ENCODE measurements around the gene SCN4A.
"Not testable (repeated sequence)": the region's sequence is repeated elsewhere in the genome, so short reads cannot be mapped to it uniquely, and the experiment has no call there.

The SCN4A gene

GRCh38 chr17:63984651-63985386, 12.1 kb upstream of the SCN4A start:
- no peak for DNase-seq

GRCh38 chr17:63984236-63984635, 11.5 kb upstream of the SCN4A start:
- no peak for DNase-seq

DNA sequence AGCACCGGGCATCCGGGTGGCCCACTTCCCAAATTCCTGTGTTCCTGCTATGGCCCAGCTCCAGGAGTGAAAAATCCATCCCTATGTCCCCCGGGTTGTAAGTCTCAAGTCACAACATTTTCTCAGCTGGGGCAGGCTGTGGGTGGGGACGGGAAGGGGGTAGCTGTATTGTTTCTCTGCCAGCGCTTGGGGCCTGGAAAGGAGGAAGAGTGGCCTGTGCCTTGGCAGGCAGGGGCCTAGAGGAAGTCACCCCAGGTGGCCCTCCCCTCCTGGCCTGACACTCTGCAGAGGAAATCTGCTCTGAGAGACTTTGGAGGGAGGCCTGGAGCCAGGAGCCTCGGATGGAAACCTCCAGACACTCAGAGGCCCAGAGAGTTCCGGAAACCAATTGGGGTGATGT, 10.6 kb upstream of the SCN4A start:
- DNase-seq: no peak

- DNase-seq: not testable (repeated sequence)
Observed at GRCh38 chr17:63982641-63983040, 9.9 kb upstream of the SCN4A start.

DNA sequence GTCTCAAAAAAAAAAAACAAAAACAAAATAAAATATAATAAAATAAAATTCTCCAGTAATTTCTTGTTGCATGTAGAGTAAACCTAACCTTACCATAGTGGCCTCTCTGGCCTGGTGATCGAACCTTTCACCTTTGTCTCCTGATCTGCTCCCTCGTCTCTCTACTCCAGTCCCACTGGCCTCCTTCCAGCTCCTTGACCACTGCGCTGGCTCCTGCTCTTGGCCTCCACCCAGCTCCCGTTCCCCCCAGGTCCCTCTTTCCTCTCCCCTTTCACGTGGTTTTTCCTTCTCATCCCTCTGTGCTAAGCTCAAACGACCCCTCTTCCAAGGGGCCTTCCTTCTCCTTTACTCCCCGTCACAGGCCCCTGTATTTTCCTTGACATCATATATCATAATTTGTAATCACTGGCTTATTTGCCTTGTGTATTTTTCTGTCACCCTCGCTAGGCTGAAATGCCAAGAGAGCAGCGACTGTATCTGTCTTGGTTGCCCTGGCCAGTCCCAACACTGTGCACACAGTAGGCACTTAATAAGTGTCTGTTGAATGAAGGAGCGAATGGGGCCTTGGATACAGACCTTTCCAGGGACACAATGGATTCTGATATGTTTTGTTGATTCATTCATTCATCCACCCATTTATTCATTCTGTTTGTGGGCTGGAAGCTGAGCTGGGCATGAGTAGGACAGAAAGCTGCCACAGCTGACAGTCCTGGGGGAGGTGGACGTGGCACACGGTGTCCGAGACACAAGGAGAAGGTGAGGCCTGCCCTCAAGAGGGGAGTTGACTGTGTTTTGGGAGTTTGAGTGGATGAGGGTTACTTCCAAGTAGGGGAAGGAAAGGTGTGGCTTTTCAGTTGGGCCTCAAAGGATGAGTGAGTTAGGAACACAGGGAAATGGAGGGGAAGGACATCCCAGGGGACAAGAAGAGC, 5.8 kb upstream of the SCN4A start:
- DNase-seq: no peak

DNA sequence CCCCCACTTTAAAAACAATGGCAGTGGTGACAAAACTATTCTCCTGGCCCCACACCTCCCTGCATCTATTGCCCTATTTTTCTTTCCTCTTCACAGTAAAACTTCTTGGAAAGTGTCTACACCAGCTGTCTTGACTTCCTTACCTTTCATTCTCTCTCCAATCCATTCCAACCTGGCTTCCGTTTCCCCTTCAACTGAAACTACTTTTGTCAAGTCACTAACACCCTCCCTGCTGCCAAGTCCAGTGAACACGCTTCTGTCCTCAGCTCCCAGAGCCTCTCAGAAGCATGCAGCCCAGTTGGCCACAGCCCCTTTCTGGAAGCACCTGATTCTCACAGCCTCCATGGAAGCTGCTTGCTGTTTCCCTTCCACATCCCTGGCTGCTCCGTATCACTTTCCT, 4.0 kb upstream of the SCN4A start:
- no peak for DNase-seq

DNA sequence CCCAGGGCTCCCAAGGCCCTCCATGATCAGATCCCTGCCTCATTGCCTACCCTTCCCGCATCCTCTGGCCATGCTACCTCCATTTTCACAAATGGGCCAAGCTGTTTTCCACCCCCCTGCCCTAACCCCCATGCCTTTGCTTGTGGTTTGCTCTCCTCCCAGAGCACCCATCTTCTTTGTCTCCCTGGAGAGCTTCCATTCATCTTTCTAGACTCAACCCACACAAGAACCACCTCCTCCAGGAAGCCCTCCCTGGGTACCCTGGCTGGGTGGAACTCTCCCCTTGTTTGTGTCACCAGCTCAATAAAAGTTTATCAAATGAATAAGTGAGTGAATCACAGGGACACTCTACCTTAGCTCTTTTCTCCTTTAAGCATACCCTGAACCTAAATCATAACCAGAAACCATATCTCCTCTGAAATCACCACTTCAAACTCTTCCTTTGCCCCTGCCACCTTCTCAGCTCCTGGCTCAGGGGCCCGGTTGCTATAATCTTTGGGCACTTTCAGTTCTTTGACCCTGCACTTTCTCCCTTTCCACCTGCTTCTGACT, 2.9 kb upstream of the SCN4A start:
- DNase-seq: no peak

- no peak for DNase-seq
Observed at GRCh38 chr17:63974594-63975192, 2.0 kb upstream of the SCN4A start.

- DNase-seq: no peak
Observed at GRCh38 chr17:63973930-63974593, 1.3 kb upstream of the SCN4A start.

GRCh38 chr17:63973247-63973646, 529 bp upstream of the SCN4A start:
- DNase-seq: no peak

- DNase-seq: no peak
Observed at GRCh38 chr17:63969278-63969677, 3.4 kb downstream of the SCN4A start.

- no peak for DNase-seq
Observed at GRCh38 chr17:63967953-63968352, 4.8 kb downstream of the SCN4A start.

DNA sequence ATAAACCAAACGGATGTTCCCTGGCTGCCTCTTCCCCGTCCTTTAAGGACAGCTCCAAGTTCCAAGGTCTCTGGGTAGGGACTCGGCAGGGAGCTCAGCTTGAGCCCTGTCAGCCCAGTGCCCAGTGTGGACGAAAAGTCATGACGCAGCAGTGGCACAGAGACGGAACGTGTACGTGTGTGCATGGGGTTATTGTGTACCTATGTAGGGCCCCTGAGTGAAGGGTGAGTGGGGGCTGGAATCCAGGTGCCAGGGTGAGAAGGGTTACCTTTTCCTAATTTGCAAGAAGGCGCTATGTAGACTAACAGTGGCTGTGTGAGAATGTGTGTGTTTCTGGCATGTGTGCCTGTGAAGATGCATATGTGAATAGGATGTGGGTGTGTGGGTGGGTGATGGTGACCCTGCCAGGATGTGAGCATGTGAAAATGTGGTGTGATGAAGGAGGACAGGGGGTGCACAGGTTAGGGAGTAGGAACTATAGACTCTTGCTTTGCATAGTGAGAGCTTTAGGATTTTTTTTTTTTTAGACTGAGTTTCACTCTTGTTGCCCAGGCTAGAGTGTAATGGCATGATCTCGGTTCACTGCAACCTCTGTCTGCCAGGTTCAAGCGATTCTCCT, 6.0 kb downstream of the SCN4A start:
- DNase-seq: no peak

DNA sequence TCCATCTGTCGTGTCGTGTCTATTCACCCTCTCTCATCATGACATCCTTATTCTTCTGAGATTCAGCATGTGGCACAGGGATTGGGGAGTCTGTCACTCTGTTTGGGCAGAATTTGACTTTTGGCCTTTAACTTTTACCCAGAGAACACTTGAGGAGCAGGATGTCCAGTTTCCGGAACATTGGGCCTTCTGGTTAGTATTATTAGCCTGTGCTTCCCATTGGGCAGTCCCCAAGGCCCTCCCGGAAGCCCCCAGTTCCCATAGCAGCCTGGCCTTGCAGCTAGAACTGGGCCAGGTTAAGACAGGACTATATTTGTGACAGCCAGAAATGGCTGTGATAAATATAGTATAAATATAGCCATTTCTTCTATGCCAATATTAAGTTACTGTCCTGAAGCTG, 9.6 kb downstream of the SCN4A start:
- no peak for DNase-seq

- DNase-seq: no peak
Observed at GRCh38 chr17:63962298-63962744, 10.4 kb downstream of the SCN4A start.

DNA sequence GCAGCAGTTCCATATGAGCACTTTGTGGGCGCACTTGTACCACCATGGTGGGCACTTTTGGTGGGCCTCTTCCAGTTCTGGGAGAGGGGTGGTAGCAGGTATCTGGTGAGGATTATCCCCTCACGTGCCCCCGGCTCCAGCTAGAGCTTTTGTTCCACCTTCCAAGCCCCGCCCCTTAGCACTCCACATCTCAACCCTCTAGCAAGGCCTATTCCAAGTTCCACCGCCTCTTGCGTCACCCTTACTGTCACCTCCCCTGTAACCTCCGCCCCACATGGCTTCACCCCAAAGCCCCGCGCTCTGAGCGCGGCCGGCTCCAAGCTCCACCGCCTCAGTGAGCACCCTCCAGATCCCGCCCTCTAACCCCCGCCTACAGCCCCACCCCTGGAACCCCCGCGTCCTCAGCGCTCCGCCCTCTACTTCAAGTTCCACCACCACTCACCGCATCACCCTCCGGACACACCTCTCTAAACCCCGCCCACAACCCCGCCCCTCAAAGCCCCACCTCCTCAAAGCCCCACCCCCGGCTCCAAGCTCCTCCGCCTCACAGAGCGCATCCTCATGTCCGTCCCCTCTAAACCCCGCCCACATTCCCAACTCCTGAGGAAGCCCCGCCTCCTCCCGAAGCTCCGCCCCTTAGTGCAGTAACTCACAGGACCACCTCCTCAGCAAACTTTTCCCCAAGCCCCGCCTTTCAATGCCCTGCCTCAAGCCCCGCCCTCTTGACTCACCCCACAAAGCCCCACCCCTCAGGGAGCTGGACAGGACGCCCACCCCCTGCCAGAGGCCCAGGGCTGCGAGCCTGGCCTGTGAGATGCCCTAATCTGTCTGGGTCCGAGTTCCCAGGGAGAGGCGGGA, 11.1 kb downstream of the SCN4A start:
- DNase-seq: no peak

DNA sequence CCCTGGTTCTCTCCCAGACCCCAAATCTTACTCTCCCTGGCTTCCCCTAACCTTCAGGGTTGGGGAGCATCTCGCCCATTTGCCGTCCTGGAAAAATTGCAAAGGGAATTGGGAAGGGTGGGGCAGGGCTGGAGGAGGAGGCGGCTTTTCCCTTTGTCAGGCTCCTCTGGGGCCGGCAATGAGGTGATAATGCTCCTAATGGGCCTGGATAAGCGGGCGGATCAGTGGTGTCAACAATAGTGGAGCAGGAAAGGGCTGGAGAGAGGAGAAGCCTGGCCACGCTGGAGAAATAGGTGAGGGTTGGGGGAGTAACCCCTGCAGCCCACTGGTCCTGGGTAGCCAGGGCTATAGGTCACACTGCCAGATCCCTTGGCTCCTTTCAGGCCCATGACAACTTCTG, 12.3 kb downstream of the SCN4A start:
- no peak for DNase-seq

DNA sequence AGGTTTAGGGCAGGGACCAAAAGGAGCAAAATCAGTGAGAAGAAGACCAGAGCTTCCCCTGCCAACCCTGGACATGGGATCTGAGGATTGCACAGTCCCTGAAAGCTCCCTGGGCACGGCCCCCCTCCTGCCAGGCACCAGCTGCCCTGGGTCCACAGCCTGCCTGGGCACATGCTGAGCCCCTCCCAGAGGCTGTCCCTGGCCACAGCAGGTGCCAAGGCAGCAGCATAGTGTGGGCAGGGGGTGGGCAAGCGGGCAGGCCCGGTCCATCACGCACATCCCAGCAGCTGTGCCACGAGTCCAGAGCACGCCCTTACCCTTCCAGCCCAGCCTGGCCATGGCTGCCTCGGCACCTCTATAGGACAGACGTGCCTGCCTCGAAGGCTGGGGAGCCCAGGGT, 12.7 kb downstream of the SCN4A start:
- no peak for DNase-seq

- no peak for DNase-seq
Observed at GRCh38 chr17:63956296-63956920, 16.3 kb downstream of the SCN4A start.

DNA sequence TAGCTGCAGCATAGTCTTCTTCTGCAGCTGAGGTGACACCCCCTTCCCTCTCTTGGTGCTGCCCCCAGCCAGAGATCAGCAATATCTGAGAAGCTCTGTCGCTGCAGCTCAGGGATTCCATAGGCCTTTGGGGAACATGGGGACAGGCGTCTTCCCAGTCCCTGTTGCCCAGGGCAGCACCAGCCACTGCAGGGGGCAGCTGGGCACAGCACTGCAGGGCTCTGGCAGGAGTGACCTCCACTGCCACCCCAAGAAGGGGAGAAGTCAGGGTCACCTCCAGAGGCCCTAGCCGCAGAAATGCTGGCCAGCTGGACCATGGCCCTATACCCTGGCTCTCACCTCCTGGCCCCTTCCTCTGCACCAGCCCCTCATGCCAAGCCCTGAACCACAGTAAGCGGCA, 16.9 kb downstream of the SCN4A start:
- no peak for DNase-seq

- no peak for DNase-seq
Observed at GRCh38 chr17:63955232-63955631, 17.5 kb downstream of the SCN4A start.
